Erythroblast (primary cell): ENCODE measurements around the gene SPRTN.
"Not testable (repeated sequence)": the region's sequence is repeated elsewhere in the genome, so short reads cannot be mapped to it uniquely, and the experiment has no call there.

Source experiments
- DNase-seq, 2 experiments: peaks; one replicate each; lab custom pipeline; 2025; lab: John Stamatoyannopoulos, UW
- GATA1 ChIP-seq: IDR thresholded peaks from 2 replicates; pipeline ENCODE4 v1.6.1; 2011; ENCODE audit warnings: low read depth, mild to moderate bottlenecking, control low read depth, low read length, moderate library complexity
- POLR2A ChIP-seq: IDR thresholded peaks from 2 replicates; pipeline ENCODE4 v1.6.1; 2011; ENCODE audit warnings: mild to moderate bottlenecking, low read length

SPRTN gene

DNA sequence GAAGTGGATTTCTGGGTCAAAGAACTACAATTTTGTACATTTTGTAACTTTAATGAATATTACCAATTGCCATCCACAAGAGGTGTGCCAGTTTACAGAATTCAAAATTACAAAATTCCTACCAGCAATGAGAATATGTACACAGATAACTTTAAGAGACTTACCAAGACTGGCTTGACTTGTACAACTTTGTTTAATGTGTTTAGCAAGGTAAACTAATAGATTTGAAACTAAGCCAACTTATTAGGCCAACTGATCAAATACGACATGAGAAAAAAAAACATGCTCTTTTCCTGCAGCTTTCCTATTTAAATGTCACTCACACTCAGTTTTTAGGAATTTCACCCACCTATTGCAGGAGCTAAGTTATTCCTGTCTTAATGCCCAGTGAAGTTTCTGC lies 11.8 kb upstream of the SPRTN start:
- TF ChIP-seq POLR2A (no peak), GATA1 (no peak)
- DNase-seq: no peak

DNA sequence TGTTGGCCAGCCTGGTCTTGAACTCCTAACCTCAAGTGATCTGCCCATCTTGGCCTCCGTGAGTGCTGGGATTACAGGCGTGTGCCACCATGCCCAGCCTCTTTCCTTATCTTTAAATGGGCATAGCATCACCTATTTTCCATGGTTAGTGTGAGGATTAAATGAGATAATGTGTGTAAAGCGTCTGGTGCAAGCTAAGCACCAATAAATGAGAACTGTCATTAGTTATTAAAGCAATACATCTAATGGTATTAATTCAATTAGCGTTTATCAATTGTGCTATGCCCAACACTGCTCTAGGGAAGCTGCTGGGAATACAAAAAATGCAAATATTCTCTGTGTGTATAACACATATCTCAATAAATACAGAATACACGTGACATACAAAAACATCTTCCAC lies 10.5 kb upstream of the SPRTN start:
- DNase-seq: no peak
- TF ChIP-seq POLR2A (no peak), GATA1 (no peak)

DNA sequence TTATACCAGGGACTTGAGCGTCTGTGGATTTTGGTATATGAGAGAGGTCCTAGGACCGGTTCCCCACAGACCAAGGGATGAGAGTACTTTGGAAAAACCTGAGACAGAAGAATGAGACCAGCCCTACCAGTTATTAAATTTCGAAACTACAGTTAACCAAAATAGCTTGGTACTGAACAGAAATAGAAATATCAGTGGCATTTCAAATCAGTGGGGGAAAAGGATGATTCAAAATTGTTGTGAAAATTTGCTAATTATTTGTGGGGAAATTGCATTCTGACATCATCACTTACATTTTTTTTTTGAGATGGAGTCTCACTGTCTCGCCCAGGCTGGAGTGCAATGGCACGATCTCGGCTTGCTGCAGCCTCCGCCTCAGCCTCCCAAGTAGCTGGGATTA lies 8.6 kb upstream of the SPRTN start:
- DNase-seq: no peak
- TF ChIP-seq POLR2A: no peak
- no peak for TF ChIP-seq GATA1

DNA sequence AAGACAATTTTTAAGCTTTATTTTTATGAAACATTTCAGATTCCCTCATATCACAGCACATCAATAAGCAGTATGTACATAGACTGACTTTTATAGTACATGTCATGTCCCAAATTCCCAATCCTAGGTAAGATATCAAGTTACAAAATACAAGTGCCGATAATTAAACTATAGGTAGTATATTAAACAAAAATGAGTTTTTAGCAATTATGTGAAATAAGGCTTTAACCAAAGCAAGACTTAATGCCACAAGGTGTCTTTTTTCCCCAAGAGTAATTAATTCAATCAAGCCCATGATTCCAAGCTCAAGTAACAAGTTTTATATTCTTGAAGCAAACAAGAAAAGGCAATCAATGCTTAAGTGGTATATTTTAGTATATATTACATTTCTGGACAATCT lies 5.3 kb upstream of the SPRTN start:
- TF ChIP-seq GATA1 (no peak), POLR2A (no peak)
- no peak for DNase-seq

DNA sequence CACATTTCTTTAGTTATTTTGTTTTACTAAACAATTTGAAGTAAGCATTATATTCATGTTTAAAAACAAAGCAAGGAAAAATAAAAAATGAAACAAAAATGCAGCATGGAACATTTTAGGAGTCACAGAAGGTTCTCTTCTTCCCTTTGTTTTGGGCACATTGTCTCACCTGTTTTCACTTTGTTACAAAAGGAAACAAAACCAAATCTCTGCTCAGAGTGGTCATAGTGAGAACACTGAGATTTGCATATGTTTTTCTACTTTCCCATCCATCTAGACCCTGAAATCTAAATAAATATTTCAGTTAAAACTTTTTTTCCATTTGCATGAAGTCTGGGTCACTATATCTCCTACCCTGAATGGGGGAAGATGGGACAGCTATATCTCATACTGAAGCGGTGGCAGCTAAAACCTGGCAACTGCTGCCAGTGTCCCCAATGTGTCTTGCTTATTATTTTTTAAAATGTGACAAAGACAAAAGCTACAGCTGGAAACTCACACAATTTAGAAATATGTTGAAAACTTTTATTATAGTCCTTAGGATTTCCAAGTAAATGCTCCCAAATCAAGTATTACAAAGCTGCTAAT lies 3.9 kb upstream of the SPRTN start:
- TF ChIP-seq GATA1: no peak
- TF ChIP-seq POLR2A: no peak
- DNase-seq: no peak

DNA sequence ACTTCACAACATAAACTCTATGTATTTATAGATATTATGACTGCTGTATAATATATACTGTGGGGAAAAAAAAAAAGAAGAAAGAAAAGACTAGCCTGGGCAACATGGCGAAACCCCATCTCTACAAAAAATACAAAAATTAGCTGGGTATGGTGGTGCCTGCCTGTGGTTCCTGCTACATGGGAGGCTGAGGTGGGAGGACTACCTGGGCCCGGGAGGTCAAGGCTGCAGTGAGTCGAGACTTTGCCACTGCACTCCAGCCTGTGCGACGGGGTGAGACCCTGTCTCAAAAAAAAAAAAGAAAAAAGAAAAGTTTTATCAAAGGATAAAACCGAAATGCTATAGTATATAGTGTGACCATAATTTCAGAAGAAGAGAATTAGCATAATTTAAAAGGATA lies 3.1 kb upstream of the SPRTN start:
- no peak for TF ChIP-seq POLR2A
- TF ChIP-seq GATA1: no peak
- no peak for DNase-seq

DNA sequence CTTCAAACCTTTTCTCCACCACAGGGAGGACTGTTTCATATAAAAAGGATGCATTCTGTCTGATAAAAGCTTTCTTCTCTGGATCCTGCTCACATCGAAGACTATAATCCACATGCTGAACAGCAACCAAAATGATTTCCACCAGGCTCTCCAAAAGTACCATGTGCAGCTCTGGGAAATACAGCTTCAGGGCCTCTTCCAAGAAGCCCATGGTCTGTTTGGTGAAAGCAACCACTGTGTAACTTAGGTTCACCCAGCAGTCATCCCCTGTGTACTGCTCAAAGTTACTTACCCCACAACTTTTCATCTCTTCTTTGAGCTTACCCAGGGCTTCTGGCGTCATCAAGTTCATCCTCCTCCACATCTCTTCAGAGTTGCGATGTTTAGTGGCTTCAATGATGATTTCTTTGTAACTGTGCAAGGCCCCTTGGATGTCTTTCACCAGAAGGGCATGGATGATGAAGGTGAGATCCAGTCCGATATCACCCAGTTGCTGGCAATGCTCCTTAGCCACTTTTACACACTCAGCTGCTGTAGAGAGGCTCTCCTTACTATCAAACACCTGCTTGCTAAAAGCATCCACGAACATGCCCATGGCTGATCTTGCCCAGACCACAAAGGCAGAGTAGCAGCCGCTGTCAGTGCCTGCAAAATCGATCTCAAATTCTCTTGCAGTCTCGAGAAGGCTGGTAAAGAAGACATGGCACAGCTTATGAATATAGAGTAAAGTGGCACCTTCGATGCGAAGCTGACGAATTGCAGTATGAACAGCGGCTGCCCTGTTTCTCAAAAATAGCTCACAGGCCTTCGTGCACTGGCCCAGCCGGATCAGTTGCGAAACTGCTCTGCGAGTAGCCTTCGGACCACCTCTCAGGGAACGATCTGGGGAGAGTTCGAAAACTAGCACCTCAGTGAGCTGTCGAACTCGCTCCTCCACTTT lies 2.2 kb upstream of the SPRTN start:
- no peak for TF ChIP-seq GATA1
- no peak for TF ChIP-seq POLR2A
- peak; percentile 38 to 43 for DNase-seq

DNA sequence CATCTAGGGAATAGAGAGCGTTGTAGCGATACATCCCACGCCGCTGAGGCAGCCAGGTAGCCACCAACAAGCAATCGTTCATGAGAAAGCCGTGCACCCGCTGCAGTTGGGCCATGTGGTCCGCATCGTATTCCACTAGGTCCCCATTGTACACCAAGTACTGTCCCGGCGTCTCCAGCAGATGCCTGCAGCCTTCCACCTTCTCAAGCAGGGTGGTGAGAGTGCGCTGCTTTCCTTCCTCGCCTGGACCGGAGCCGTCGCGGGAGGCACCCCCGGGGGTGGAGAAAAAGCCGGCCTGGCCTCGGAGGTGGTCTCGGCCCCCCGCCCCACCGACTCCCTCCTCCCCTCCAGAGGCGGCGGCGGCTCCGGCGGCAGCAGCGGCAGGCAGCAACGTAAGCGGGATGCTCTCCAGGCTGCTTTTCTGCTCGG lies 1.0 kb upstream of the SPRTN start:
- no peak for DNase-seq
- TF ChIP-seq GATA1 (no peak), POLR2A (no peak)

DNA sequence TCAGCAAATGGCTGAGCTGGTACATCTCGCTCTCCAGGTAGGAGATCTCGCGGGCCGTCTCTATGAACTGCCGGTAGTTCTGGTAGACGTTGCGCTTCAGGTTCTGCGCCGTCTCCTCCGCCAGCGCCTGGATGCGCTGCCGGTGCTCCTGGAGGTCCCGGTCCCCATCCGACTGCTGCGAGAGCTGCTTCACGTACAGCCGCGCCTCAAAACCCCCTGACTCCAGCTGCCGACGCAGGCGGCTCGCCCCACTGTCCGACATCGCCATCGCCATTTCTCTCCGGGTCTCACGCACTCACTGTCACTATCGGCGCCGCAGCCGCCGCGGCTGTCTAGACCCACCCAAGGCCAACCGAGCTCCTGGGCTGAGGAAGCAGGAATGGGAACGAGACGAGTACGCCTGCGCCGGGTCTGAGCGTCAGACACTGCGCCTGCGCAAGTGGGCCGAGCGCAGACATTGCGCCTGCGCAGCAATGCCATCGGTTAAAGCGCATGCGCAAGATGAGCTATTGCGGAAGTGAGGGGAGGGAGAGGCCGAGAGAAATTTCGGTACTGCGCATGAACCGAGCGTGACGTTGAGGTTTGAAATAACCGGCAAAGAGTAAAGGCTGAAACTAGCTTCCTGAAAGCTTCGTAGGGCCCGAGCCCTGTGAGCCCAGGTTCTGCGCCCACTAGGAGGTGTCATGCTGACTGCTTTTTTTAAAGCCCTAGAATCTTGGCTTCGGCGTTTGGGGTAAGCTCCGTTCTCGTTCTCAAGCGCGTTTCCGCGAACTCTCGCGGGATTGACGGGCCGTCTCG lies 422 bp upstream of the SPRTN start, which contains the start of gene EXOC8:
EXOC8 (minus strand) TSS at position 381 of the 798 bp plus-strand sequence; CDS start at position 274, 107 bp downstream.
- peak; percentile 96 for TF ChIP-seq POLR2A
- no peak for TF ChIP-seq GATA1
- DNase-seq: peak; percentile 98 to 99

DNA sequence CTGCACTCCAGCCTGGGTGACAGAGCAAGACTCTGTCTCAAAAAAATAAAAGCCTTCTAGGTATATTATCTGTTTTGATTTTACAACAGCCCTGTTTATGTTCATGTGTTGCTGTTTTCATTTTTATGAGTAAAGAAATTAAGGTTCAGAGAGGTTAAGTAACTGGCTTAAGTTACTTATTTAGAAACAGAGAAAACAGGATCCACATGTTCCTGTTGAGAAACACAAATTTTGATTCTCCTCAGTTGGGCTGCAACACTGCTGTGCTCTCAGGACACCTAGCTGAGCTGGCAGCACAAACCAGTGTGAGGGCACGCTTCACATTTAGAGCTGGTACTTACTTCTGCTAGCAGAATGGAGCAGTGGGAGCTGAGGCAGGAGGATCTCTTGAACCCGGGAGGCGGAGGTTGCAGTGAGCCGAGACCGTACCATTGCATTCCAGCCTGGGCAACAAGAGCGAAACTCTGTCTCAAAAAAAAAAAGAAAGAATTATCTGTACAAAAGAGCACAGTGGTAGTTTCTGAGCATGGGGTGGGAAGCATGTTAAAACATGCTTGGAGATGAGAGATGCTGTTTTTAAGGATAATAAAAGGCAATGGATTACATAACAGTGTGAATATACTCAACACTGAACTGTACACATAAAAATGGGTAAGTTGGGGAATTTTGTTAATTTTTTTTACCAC lies 2.4 kb downstream of the SPRTN start:
- TF ChIP-seq POLR2A: no peak
- no peak for TF ChIP-seq GATA1
- no peak for DNase-seq

DNA sequence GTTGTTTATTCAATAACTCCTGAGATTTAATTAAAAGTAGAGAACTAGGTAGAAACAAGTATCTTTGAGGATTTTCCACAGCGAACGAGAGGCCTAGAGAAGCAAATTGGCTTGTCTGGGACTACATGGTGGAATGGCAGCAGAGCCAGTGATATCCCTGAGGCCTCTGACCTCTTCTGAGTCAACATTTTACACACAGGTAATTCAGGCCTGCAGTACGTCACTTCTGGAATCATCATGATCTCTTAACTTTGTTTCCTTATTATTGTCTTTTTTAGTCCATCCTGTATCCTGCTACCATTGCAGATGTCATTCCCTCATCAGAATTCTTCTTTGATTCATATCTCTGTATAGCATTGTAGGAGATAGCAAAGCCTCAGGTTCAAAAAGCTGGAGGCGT lies 9.9 kb downstream of the SPRTN start:
- no peak for TF ChIP-seq GATA1
- no peak for TF ChIP-seq POLR2A
- DNase-seq: no peak

DNA sequence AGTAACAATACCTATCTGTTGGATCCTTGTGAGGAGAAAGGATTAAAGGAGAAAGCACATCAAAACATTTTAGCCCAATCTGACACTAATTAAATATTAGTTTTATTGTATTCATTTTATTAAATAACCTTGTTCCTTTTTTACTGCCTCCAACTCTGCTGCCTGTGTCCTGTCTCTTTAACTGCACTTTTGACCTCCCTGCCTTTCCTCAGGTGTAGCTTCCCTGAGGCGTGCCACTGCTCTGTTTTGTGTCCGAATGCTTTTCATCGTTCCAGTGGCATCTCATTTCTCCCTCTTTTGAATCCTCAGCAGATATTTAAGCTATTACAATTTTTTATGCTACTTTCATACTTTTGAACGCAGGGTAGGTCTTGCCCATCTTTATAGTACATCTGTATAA lies 10.3 kb downstream of the SPRTN start:
- TF ChIP-seq GATA1: no peak
- TF ChIP-seq POLR2A: no peak
- DNase-seq: no peak

DNA sequence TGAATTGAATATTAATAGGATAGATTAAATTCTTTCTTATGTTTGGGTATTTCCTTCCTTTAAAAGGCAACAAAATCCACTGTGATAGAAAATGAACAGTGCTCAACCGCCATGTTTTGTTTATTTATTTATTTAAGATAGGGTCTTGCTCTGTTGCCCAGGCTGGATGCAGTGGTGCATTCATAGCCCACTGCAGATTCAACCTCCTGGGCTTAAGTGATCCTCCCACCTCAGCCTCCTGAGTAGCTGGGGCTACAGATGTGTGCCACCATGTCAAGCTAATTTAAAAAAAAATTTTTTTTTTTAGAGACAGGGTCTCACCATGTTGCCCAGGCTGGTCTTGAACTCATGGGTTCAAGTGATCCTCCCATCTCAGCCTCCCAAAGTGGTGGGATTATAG lies 10.8 kb downstream of the SPRTN start:
- DNase-seq: not testable (repeated sequence)
